ENCODE measurements around the gene KCNRG.

Gene KCNRG

GRCh38 chr13:50006426-50007135, 8.7 kb upstream of the KCNRG start:
- ChIA-PET POLR2A (interaction anchor here (0.7 kb wide), 1 partner anchor 8 kb away, joined by 6 read pairs; no protein-coding TSS in a partner anchor), CTCF (interaction anchor here (1.3 to 2.5 kb wide), 2 partner anchors 9 to 12 kb away, joined by 3 to 14 read pairs; partner anchors contain the start of gene TRIM13)
- TF ChIP-seq CTCF (IDR thresholded peaks at IDR 0.05; ENCODE audit: control extremely low read depth, extremely low read depth, low read depth, missing control alignments) = no peak
- DNase-seq (ENCODE audit: extremely low spot score) = no peak

GRCh38 chr13:50011461-50011860, 3.8 kb upstream of the KCNRG start:
- CTCF ChIA-PET = interaction anchor here (1.2 to 5.0 kb wide), 3 partner anchors 11 to 35 kb away, joined by 3 to 36 read pairs (median 4); partner anchors contain the start of gene TRIM13
- POLR2A ChIA-PET = interaction anchor here (1.3 kb wide), 1 partner anchor 14 kb away, joined by 4 read pairs; the partner anchor contains the start of gene TRIM13
- TF ChIP-seq CTCF (IDR thresholded peaks at IDR 0.05; ENCODE audit: control extremely low read depth, extremely low read depth, low read depth, missing control alignments) = no peak

GRCh38 chr13:50012396-50013169, 2.7 kb upstream of the KCNRG start:
- POLR2A ChIA-PET = no interaction called here
- no peak for TF ChIP-seq CTCF (IDR thresholded peaks at IDR 0.05; ENCODE audit: control extremely low read depth, extremely low read depth, low read depth, missing control alignments)
- CTCF ChIA-PET = interaction anchor here (5.0 kb wide), 1 partner anchor 14 kb away, joined by 36 read pairs; the partner anchor contains the start of gene TRIM13
- DNase-seq (ENCODE audit: extremely low spot score) = no peak

More at GRCh38 chr13:50011461-50011860, 3.8 kb upstream of the KCNRG start:
- no peak for DNase-seq (ENCODE audit: extremely low spot score)

- CTCF ChIA-PET = interaction anchor here (1.3 to 2.2 kb wide), 3 partner anchors 17 to 36 kb away, joined by 3 to 11 read pairs (median 4); partner anchors contain the start of gene TRIM13
Observed at GRCh38 chr13:50014386-50014785, 858 bp upstream of the KCNRG start.

GRCh38 chr13:50015750-50016149, 506 bp downstream of the KCNRG start:
- ChIA-PET CTCF (no interaction called here), POLR2A (no interaction called here)
- TF ChIP-seq CTCF (IDR thresholded peaks at IDR 0.05; ENCODE audit: control extremely low read depth, extremely low read depth, low read depth, missing control alignments) = no peak
- no peak for DNase-seq (ENCODE audit: extremely low spot score)

More at GRCh38 chr13:50014386-50014785, 858 bp upstream of the KCNRG start:
- no peak for TF ChIP-seq CTCF (IDR thresholded peaks at IDR 0.05; ENCODE audit: control extremely low read depth, extremely low read depth, low read depth, missing control alignments)
- DNase-seq (ENCODE audit: extremely low spot score) = no peak
- POLR2A ChIA-PET = interaction anchor here (0.6 kb wide), 1 partner anchor 1931 kb away, joined by 6 read pairs; no protein-coding TSS in a partner anchor

- DNase-seq (ENCODE audit: extremely low spot score) = no peak
- ChIA-PET CTCF (no interaction called here), POLR2A (no interaction called here)
- no peak for TF ChIP-seq CTCF (IDR thresholded peaks at IDR 0.05; ENCODE audit: control extremely low read depth, extremely low read depth, low read depth, missing control alignments)
Observed at GRCh38 chr13:50016444-50016843, 1.2 kb downstream of the KCNRG start.
